Natural killer cell (primary cell): ENCODE data around the gene INPP4B. TPM values are rescaled to one million over a fixed set of nuclear protein-coding genes. Genes with fewer than 3 reads are reported as not detected.

ENCODE experiments used
- ATAC-seq, 3 donors: fragments of 150-1000 bp in 2 of 3; fragments of 200-7000 bp in 1 of 3; cut with Tn5 transposase; 1 replicate in 1 of 3; 2 replicates in 2 of 3; pipeline ENCODE4 v1.10.0; 2021; ENCODE audit warnings: mild to moderate bottlenecking in 2 of 3, moderate library complexity in 2 of 3
- DNase-seq, 2 donors: peaks; one replicate each; pipeline versions ENCODE4 v3.0.0 to v3.0.0-alpha.2; 2013 to 2021; ENCODE audit warnings: mixed read lengths in 1 of 2
- H3K27ac ChIP-seq: one replicate; pipeline ENCODE4 v1.5.1; 2013; ENCODE audit warnings: mild to moderate bottlenecking, low read length
- H3K27me3 ChIP-seq: one replicate; pipeline ENCODE4 v1.6.1; 2013; ENCODE audit warnings: low read length; ENCODE audit not compliant: control insufficient read depth, insufficient read depth
- H3K36me3 ChIP-seq: one replicate; pipeline ENCODE4 v1.6.1; 2013; ENCODE audit warnings: low read length; ENCODE audit not compliant: control insufficient read depth, insufficient read depth
- H3K4me1 ChIP-seq: one replicate; pipeline ENCODE4 v1.6.1; 2013; ENCODE audit warnings: low read length; ENCODE audit not compliant: control insufficient read depth, insufficient read depth
- H3K4me3 ChIP-seq: one replicate; pipeline ENCODE4 v1.5.1; 2013; ENCODE audit warnings: low read length
- H3K9me3 ChIP-seq: one replicate; pipeline ENCODE4 v1.6.1; 2013; ENCODE audit warnings: low read length; ENCODE audit not compliant: control insufficient read depth, insufficient read depth
- H3K27ac Mint-ChIP-seq, 2 donors: one replicate each; pipeline ENCODE4 v1.8.0; 2022; ENCODE audit warnings: mild to moderate bottlenecking in 2 of 2, mixed read lengths in 2 of 2, moderate library complexity in 1 of 2
- H3K27me3 Mint-ChIP-seq, 2 donors: one replicate each; pipeline ENCODE4 v1.8.0; 2022; ENCODE audit warnings: low read depth in 2 of 2, mixed read lengths in 2 of 2
- H3K36me3 Mint-ChIP-seq: one replicate; pipeline ENCODE4 v1.8.0; 2022; ENCODE audit warnings: mixed read lengths
- H3K4me1 Mint-ChIP-seq, 2 donors: one replicate each; pipeline ENCODE4 v1.8.0; 2022; ENCODE audit warnings: mixed read lengths in 2 of 2
- H3K4me3 Mint-ChIP-seq: one replicate; pipeline ENCODE4 v1.8.0; 2022; ENCODE audit warnings: mild to moderate bottlenecking, moderate library complexity, mixed read lengths
- H3K9me3 Mint-ChIP-seq, 2 donors: one replicate each; pipeline ENCODE4 v1.8.0; 2022; ENCODE audit warnings: mixed read lengths in 2 of 2
- WGBS: methylation state at CpG from one replicate; pipeline ENCODE4 v1.1.7; 2013; ENCODE audit warnings: missing lambda C conversion rate; ENCODE audit not compliant: insufficient coverage; 5-methylcytosine and 5-hydroxymethylcytosine counted together
- intact Hi-C: fragments of 100-400 bp; cut with micrococcal nuclease; formaldehyde crosslinking; loops from one replicate; pipeline ENCODE4 v1.14.2; 2022
- total RNA-seq, 4 donors: library from RNA; stranded (reverse); fragments of 120-200 nt in 1 of 4; gene quantifications; one replicate each; pipeline versions ENCODE4 v1.2.3 to v1.2.4, GENCODE V29; 2013 to 2022
- TF ChIP-seq, protein P1 (sequence below): fragments of 200-600 bp; IDR thresholded peaks from one replicate; pipeline ENCODE4 v1.8.0; 2022; ENCODE audit warnings: antibody characterized with exemption

Gene INPP4B
- total RNA-seq, 3 donors from 2014 or later (not counting 1 experiment from before 2014, with no cell fraction given): 2.4 to 6.2 (median 4.5) TPM

DNA sequence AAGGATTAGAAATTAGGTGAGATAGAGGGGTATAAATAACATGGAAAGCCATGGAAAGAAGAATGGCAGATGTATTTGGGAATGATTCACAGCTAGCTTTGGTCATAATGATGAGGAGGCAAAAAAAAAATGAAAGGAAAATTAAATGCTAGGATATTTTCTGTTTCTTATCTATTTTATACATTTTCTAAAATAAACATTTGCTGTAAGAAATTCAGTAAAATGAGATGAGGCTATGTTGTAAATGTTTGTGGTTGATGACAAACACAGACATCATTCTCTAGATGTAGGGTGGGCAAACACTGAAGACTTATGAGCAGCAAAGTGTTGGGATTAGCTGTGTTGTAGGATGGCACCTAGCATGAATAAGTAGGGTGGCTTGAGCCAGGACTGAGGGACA, 802.6 kb downstream of the INPP4B start:
- no peak overlapping the region for H3K27ac Mint-ChIP-seq
- peaks cover 5 to 11% of the 10 kb centered on the region in 2 donors for H3K9me3 Mint-ChIP-seq
- H3K27ac ChIP-seq: no peak overlapping the region
- no peaks in the 10 kb centered on the region for H3K9me3 ChIP-seq
- no peaks in the 10 kb centered on the region for H3K27me3 ChIP-seq
- intact Hi-C loops: no loop called here
- ATAC-seq: no peak
- H3K4me1 Mint-ChIP-seq: no peaks in the 10 kb centered on the region
- H3K4me3 ChIP-seq: no peak overlapping the region
- H3K36me3 ChIP-seq: no peaks in the 10 kb centered on the region
- H3K4me3 Mint-ChIP-seq: no peak overlapping the region
- TF ChIP-seq, protein P1, sequence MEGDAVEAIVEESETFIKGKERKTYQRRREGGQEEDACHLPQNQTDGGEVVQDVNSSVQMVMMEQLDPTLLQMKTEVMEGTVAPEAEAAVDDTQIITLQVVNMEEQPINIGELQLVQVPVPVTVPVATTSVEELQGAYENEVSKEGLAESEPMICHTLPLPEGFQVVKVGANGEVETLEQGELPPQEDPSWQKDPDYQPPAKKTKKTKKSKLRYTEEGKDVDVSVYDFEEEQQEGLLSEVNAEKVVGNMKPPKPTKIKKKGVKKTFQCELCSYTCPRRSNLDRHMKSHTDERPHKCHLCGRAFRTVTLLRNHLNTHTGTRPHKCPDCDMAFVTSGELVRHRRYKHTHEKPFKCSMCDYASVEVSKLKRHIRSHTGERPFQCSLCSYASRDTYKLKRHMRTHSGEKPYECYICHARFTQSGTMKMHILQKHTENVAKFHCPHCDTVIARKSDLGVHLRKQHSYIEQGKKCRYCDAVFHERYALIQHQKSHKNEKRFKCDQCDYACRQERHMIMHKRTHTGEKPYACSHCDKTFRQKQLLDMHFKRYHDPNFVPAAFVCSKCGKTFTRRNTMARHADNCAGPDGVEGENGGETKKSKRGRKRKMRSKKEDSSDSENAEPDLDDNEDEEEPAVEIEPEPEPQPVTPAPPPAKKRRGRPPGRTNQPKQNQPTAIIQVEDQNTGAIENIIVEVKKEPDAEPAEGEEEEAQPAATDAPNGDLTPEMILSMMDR: no peak
- no peaks in the 10 kb centered on the region for H3K36me3 Mint-ChIP-seq
- H3K4me1 ChIP-seq: no peaks in the 10 kb centered on the region
- no peaks in the 10 kb centered on the region for H3K27me3 Mint-ChIP-seq
- DNase-seq: no peak

DNA sequence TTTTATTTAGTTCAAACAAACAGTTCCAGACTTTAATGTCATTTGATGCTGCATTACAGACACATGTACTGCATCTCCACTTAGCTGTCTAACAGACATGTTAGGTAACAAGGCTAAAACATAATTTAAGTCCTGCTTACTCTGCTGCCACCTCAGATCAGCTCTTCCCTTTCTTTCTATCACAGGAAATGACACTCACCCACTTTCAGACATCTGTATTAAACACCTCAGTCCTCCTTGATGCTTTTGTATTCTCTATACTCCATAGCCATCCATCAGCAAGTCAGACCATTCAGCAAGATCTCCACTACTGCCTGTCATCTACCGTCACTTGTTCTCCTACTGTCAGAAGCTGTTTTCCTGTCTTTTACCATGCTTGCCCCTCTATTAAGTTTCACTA, 804.3 kb downstream of the INPP4B start:
- H3K4me3 Mint-ChIP-seq: no peak overlapping the region
- intact Hi-C loops: no loop called here
- no peak for ATAC-seq
- H3K27ac Mint-ChIP-seq: no peak overlapping the region
- Histone ChIP-seq H3K27ac (no peak overlapping the region), H3K4me1 (no peaks in the 10 kb centered on the region), H3K4me3 (no peak overlapping the region), H3K9me3 (no peaks in the 10 kb centered on the region), H3K27me3 (no peaks in the 10 kb centered on the region), H3K36me3 (no peaks in the 10 kb centered on the region)
- WGBS: 82% methylated on average over 1 of the region's 1 CpG
- H3K9me3 Mint-ChIP-seq: peaks cover 5 to 11% of the 10 kb centered on the region in 2 donors
- H3K4me1 Mint-ChIP-seq: no peaks in the 10 kb centered on the region
- TF ChIP-seq, protein P1: no peak
- H3K36me3 Mint-ChIP-seq: no peaks in the 10 kb centered on the region
- no peaks in the 10 kb centered on the region for H3K27me3 Mint-ChIP-seq
- DNase-seq: no peak

DNA sequence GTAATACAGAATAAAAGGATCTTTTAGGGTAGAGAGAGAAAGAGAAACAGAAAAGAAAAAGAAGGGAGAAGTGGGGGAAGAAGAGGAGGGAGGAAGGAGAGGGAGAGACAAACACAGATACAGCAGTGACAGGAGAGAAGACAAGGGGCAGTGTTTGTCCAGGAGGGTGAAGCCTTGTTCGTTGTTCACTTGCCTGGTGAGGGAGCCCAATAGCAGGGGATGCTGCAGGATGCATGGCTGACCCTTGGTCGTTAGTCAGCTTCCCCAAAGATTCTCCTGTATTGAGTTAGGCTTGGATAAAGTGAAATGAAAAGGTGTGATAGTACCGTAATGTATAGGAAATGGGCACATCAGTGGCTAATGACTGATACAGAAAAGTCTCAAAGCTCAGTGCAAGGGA, 806.1 kb downstream of the INPP4B start:
- 80% methylated on average over 3 of the region's 3 CpGs for WGBS
- intact Hi-C loops: no loop called here
- Histone ChIP-seq H3K27me3 (no peaks in the 10 kb centered on the region), H3K36me3 (no peaks in the 10 kb centered on the region), H3K4me3 (no peak overlapping the region), H3K27ac (no peak overlapping the region), H3K9me3 (no peaks in the 10 kb centered on the region), H3K4me1 (no peaks in the 10 kb centered on the region)
- Mint-ChIP-seq H3K36me3 (no peaks in the 10 kb centered on the region), H3K4me3 (no peak overlapping the region), H3K4me1 (no peaks in the 10 kb centered on the region), H3K27me3 (no peaks in the 10 kb centered on the region), H3K9me3 (peaks cover 5% of the 10 kb centered on the region in 2 donors), H3K27ac (no peak overlapping the region)
- ATAC-seq (no peak), DNase-seq (no peak)
- TF ChIP-seq, protein P1: no peak

DNA sequence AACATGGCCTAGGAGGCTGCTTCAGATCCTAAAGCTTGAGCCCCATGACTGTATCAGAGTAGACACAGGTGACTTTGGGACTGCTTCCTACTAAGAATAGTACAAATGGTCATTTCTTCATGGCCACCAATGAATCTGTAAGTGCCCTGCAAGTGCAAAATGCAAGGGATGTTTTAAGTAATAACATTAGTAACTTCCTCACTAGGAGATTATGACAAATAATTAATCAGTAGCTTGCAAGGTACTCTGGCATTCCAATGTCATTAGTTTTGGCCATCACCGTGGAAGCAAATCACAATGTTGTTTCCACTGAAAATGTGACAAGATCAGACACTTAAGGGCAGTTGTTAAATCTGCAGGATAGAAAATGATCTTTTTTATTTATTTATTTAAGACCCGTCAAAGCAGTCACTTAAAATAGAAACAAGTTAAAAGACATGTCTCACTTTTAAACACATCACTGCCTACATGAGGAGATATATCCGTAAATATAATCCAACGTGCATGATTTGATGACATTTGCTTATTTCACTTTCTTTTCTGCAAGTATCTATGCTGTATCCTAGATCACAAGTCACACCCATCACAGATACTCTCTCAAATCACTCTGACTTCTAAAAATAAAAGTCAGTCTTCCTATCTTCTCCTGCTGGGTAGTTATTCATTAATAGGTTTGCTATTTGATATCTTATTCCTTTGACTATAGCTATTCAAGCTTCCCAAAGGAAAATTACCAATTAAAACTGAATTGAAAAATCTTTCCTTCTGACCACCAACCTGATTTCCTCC, 809.1 kb downstream of the INPP4B start:
- ATAC-seq (no peak), DNase-seq (no peak)
- no peaks in the 10 kb centered on the region for H3K27me3 Mint-ChIP-seq
- Histone ChIP-seq H3K9me3 (no peaks in the 10 kb centered on the region), H3K27ac (no peak overlapping the region), H3K27me3 (no peaks in the 10 kb centered on the region), H3K36me3 (no peaks in the 10 kb centered on the region), H3K4me3 (no peak overlapping the region), H3K4me1 (no peaks in the 10 kb centered on the region)
- H3K4me3 Mint-ChIP-seq: no peak overlapping the region
- 83% methylated on average over 3 of the region's 4 CpGs for WGBS
- no peak overlapping the region for H3K27ac Mint-ChIP-seq
- intact Hi-C loops: no loop called here
- peaks cover 3 to 4% of the 10 kb centered on the region in 2 donors for H3K9me3 Mint-ChIP-seq
- TF ChIP-seq, protein P1: no peak
- no peaks in the 10 kb centered on the region for H3K4me1 Mint-ChIP-seq
- H3K36me3 Mint-ChIP-seq: no peaks in the 10 kb centered on the region
